Calu3 (cell line): ENCODE data around the gene CCDC136. TPM values are rescaled to one million over a fixed set of nuclear protein-coding genes. Genes with fewer than 3 reads are reported as not detected.

Source experiments
- BruUV-seq: library from RNA; stranded (reverse); fragments of 400-500 nt; replicated peaks from 2 replicates; lab custom pipeline; 2021; lab: Mats Ljungman, UMichigan
- CTCF ChIA-PET: fragments of 300-600 bp; sonication (Branson Sonifier 250); formaldehyde crosslinking; loops from one replicate; lab custom pipeline; 2022; ENCODE audit warnings: antibody characterized with exemption; lab: Charles Lee
- DNase-seq: peaks from one replicate; pipeline ENCODE4 v3.0.0; 2022
- H3K27ac Mint-ChIP-seq: one replicate; pipeline ENCODE4 v1.8.0; 2022; ENCODE audit warnings: mixed read lengths; ENCODE audit not compliant: unreplicated experiment
- H3K27me3 Mint-ChIP-seq: one replicate; pipeline ENCODE4 v1.8.0; 2022; ENCODE audit warnings: mixed read lengths; ENCODE audit not compliant: unreplicated experiment
- H3K36me3 Mint-ChIP-seq: one replicate; pipeline ENCODE4 v1.8.0; 2022; ENCODE audit warnings: mild to moderate bottlenecking, moderate library complexity, mixed read lengths; ENCODE audit not compliant: insufficient read depth, unreplicated experiment
- H3K4me1 Mint-ChIP-seq: one replicate; pipeline ENCODE4 v1.8.0; 2022; ENCODE audit warnings: mild to moderate bottlenecking, low read depth, mixed read lengths; ENCODE audit not compliant: unreplicated experiment
- H3K4me3 Mint-ChIP-seq: one replicate; pipeline ENCODE4 v1.8.0; 2022; ENCODE audit warnings: mild to moderate bottlenecking, low read depth, moderate library complexity, mixed read lengths; ENCODE audit not compliant: unreplicated experiment
- H3K9me3 Mint-ChIP-seq: one replicate; pipeline ENCODE4 v1.8.0; 2022; ENCODE audit warnings: low read depth, mixed read lengths; ENCODE audit not compliant: unreplicated experiment
- CTCF ChIP-seq: fragments of 200-600 bp; IDR thresholded peaks from one replicate; pipeline ENCODE4 v1.8.0; 2022; ENCODE audit warnings: antibody characterized with exemption; ENCODE audit not compliant: unreplicated experiment
- intact Hi-C: fragments of 100-400 bp; cut with micrococcal nuclease; formaldehyde crosslinking; loops from one replicate; pipeline ENCODE4 v1.10.0; 2022; ENCODE audit not compliant: unreplicated experiment
- total RNA-seq: library from RNA; stranded (reverse); gene quantifications from 2 replicates; pipeline ENCODE4 v1.2.3, GENCODE V29; 2022

CCDC136 gene
- total RNA-seq, 1 experiment from 2014 or later = 5.9 TPM

GRCh38 chr7:128755075-128755818 lies 36.5 kb upstream of the CCDC136 start:
- intact Hi-C loops = no loop called here
- no peak for TF ChIP-seq CTCF
- no peak overlapping the region for H3K27ac Mint-ChIP-seq
- H3K4me3 Mint-ChIP-seq = no peak overlapping the region
- no peak for DNase-seq
- peaks cover 27% of the 10 kb centered on the region for H3K36me3 Mint-ChIP-seq
- CTCF ChIA-PET = interaction anchor here (0.7 kb wide), 1 partner anchor 423 kb away, joined by 3 read pairs; no protein-coding TSS in a partner anchor
- H3K9me3 Mint-ChIP-seq = no peaks in the 10 kb centered on the region
- no peaks in the 10 kb centered on the region for H3K27me3 Mint-ChIP-seq
- no TSS peak for BruUV-seq
- H3K4me1 Mint-ChIP-seq = no peaks in the 10 kb centered on the region

GRCh38 chr7:128755819-128756476 lies 35.8 kb upstream of the CCDC136 start:
- no peaks in the 10 kb centered on the region for H3K9me3 Mint-ChIP-seq
- CTCF ChIA-PET = no interaction called here
- BruUV-seq = no TSS peak
- no peak overlapping the region for H3K27ac Mint-ChIP-seq
- no peak overlapping the region for H3K4me3 Mint-ChIP-seq
- peaks cover 28% of the 10 kb centered on the region for H3K36me3 Mint-ChIP-seq
- DNase-seq = no peak
- H3K27me3 Mint-ChIP-seq = no peaks in the 10 kb centered on the region
- intact Hi-C loops = no loop called here
- no peak for TF ChIP-seq CTCF
- no peaks in the 10 kb centered on the region for H3K4me1 Mint-ChIP-seq

GRCh38 chr7:128757203-128757602 lies 34.6 kb upstream of the CCDC136 start:
- Mint-ChIP-seq H3K9me3 (no peaks in the 10 kb centered on the region), H3K4me3 (no peak overlapping the region), H3K27ac (no peak overlapping the region), H3K4me1 (no peaks in the 10 kb centered on the region), H3K27me3 (no peaks in the 10 kb centered on the region), H3K36me3 (peaks cover 31% of the 10 kb centered on the region)
- intact Hi-C loops = no loop called here
- DNase-seq = no peak
- CTCF ChIA-PET = no interaction called here
- TF ChIP-seq CTCF = no peak
- no TSS peak for BruUV-seq

- CTCF ChIA-PET = no interaction called here
- intact Hi-C loops = no loop called here
- H3K27ac Mint-ChIP-seq = no peak overlapping the region
- no peaks in the 10 kb centered on the region for H3K27me3 Mint-ChIP-seq
- no TSS peak for BruUV-seq
- no peak for TF ChIP-seq CTCF
- H3K4me1 Mint-ChIP-seq = no peaks in the 10 kb centered on the region
- peaks cover 20% of the 10 kb centered on the region for H3K36me3 Mint-ChIP-seq
- no peak for DNase-seq
- no peak overlapping the region for H3K4me3 Mint-ChIP-seq
- no peaks in the 10 kb centered on the region for H3K9me3 Mint-ChIP-seq
Observed at GRCh38 chr7:128758553-128758952, 33.2 kb upstream of the CCDC136 start.
